Right lobe of liver (tissue), 6 donors: ENCODE data around the gene ZBTB7C. TPM values are rescaled to one million over a fixed set of nuclear protein-coding genes. Genes with fewer than 3 reads are reported as not detected.

ENCODE experiments used
- ATAC-seq, 4 donors: fragments of 200-7000 bp; cut with Tn5 transposase; one replicate each; pipeline ENCODE4 v1.9.1; 2020; ENCODE audit warnings: mild to moderate bottlenecking in 4 of 4, moderate library complexity in 4 of 4
- DNase-seq, 3 donors: peaks; one replicate each; pipeline ENCODE4 v3.0.0-alpha.2; 2020
- H3K27ac ChIP-seq, 3 donors: fragments of 200-600 bp; one replicate each; pipeline ENCODE4 v1.8.0; 2022
- H3K27me3 ChIP-seq, 2 donors: fragments of 200-600 bp; one replicate each; pipeline ENCODE4 v1.8.0; 2022
- H3K36me3 ChIP-seq, 4 donors: fragments of 200-600 bp; sonication (generic) in 1 of 4; one replicate each; pipeline versions ENCODE4 v1.5.1 to v1.8.0; 2017 to 2022; ENCODE audit warnings: control low read depth in 1 of 4
- H3K4me1 ChIP-seq, 4 donors: fragments of 200-600 bp; sonication (generic) in 1 of 4; one replicate each; pipeline versions ENCODE4 v1.5.1 to v1.8.0; 2017 to 2022; ENCODE audit warnings: control low read depth in 1 of 4
- H3K4me3 ChIP-seq, 3 donors: fragments of 200-600 bp; one replicate each; pipeline ENCODE4 v1.8.0; 2022
- H3K9me3 ChIP-seq, 4 donors: fragments of 200-600 bp; sonication (generic) in 1 of 4; one replicate each; pipeline versions ENCODE4 v1.5.1 to v1.8.0; 2017 to 2022; ENCODE audit warnings: control low read depth in 1 of 4
- CTCF ChIP-seq, 4 donors: fragments of 200-600 bp in 3 of 4; fragments of 450-650 bp in 1 of 4; IDR thresholded peaks; one replicate each; pipeline versions ENCODE4 v1.5.1 to v1.8.0; 2016 to 2022; ENCODE audit warnings: antibody characterized with exemption in 4 of 4, mild to moderate bottlenecking in 2 of 4
- POLR2A ChIP-seq: fragments of 450-650 bp; IDR thresholded peaks from one replicate; pipeline ENCODE4 v1.6.1; 2017; ENCODE audit warnings: antibody characterized with exemption, mild to moderate bottlenecking
- WGBS: methylation state at CpG from one replicate; pipeline ENCODE4 v1.1.6; 2018; ENCODE audit warnings: low coverage, low lambda C conversion rate; ENCODE audit not compliant: insufficient coverage; ENCODE audit errors: missing lambda C conversion rate; 5-methylcytosine and 5-hydroxymethylcytosine counted together
- intact Hi-C, 2 donors: fragments of 100-400 bp; cut with DNase I; formaldehyde crosslinking; loops; one replicate each; pipeline versions ENCODE4 v1.11.2 to v1.14.1; 2022
- total RNA-seq, 6 experiments: library from RNA; depleted of rRNA in 2 of 6; stranded (reverse); fragments of >200 nt in 2 of 6; fragmentation: NEBNext Ultra II Directional in 3 of 6; extraction: Animal tissue kit (Norgen Biotek cat#: 25700) in 3 of 6; gene quantifications; one replicate each; pipeline versions ENCODE4 v1.1.0 to v1.2.4, GENCODE V29; 2016 to 2023
- donor health status: DM: no; HTN: yes; CAD: no.
- donor health status: DM: no; HTN: no; CAD: no.
- donor health status: DM: no; HTN: no; CAD: no.
- donor health status: DM: no; HTN: yes; CAD: no.
- donor health status: DM: no; HTN: yes; CAD: no.

Gene ZBTB7C
- total RNA-seq, 6 experiments from 2014 or later = 1.1 to 1.7 (median 1.3) TPM

- 95% methylated on average over 3 of the region's 7 CpGs for WGBS
- H3K4me3 ChIP-seq = no peak overlapping the region
- H3K9me3 ChIP-seq = no peaks in the 10 kb centered on the region
- TF ChIP-seq CTCF (IDR thresholded peaks at IDR 0.05) (no peak), POLR2A (no peak)
- no peaks in the 10 kb centered on the region for H3K36me3 ChIP-seq
- no peaks in the 10 kb centered on the region for H3K27me3 ChIP-seq
- peak in 1 of 3 donors; percentile 33 for DNase-seq
- peaks cover 0 to 15% (median 1%) of the 10 kb centered on the region in 4 donors for H3K4me1 ChIP-seq
- H3K27ac ChIP-seq = no peak overlapping the region
- no peak for ATAC-seq
- intact Hi-C loops = no loop called here
Observed at GRCh38 chr18:48159816-48160215, 249.4 kb downstream of the ZBTB7C start.

GRCh38 chr18:48158721-48159120 is 250.5 kb downstream of the ZBTB7C start:
- Histone ChIP-seq H3K27me3 (no peaks in the 10 kb centered on the region), H3K27ac (no peak overlapping the region), H3K36me3 (no peaks in the 10 kb centered on the region), H3K4me3 (no peak overlapping the region), H3K4me1 (peaks cover 0 to 22% (median 7%) of the 10 kb centered on the region in 4 donors), H3K9me3 (no peaks in the 10 kb centered on the region)
- peak in 1 of 3 donors; percentile 21 for DNase-seq
- TF ChIP-seq POLR2A = no peak
- intact Hi-C loops = no loop called here
- ATAC-seq = no peak
- WGBS = 87% methylated on average over 5 of the region's 5 CpGs

- peak in 1 of 3 donors; percentile 23 for DNase-seq
Observed at GRCh38 chr18:48157956-48158355, 251.2 kb downstream of the ZBTB7C start.

GRCh38 chr18:48155856-48156255 is 253.3 kb downstream of the ZBTB7C start:
- intact Hi-C loops = no loop called here
- ATAC-seq (no peak), DNase-seq (peak in 1 of 3 donors; percentile 11)
- Histone ChIP-seq H3K27me3 (no peaks in the 10 kb centered on the region), H3K9me3 (no peaks in the 10 kb centered on the region), H3K4me1 (peaks cover 0 to 38% (median 13%) of the 10 kb centered on the region in 4 donors), H3K4me3 (no peak overlapping the region), H3K27ac (no peak overlapping the region), H3K36me3 (no peaks in the 10 kb centered on the region)
- TF ChIP-seq POLR2A (no peak), CTCF (IDR thresholded peaks at IDR 0.05) (no peak)
- 76% methylated on average over 4 of the region's 4 CpGs for WGBS

More at GRCh38 chr18:48157956-48158355, 251.2 kb downstream of the ZBTB7C start:
- H3K4me1 ChIP-seq = peaks cover 0 to 30% (median 11%) of the 10 kb centered on the region in 4 donors
- no peaks in the 10 kb centered on the region for H3K9me3 ChIP-seq
- TF ChIP-seq CTCF (IDR thresholded peaks at IDR 0.05) (no peak), POLR2A (no peak)
- H3K4me3 ChIP-seq = no peak overlapping the region
- no peaks in the 10 kb centered on the region for H3K27me3 ChIP-seq
- H3K27ac ChIP-seq = no peak overlapping the region
- intact Hi-C loops = no loop called here
- no peak for ATAC-seq
- 80% methylated on average over 1 of the region's 4 CpGs for WGBS
- no peaks in the 10 kb centered on the region for H3K36me3 ChIP-seq

- TF ChIP-seq POLR2A = no peak
- peak in 1 of 4 donors; percentile 11 for TF ChIP-seq CTCF (IDR thresholded peaks at IDR 0.05)
- ATAC-seq (no peak), DNase-seq (no peak)
- Histone ChIP-seq H3K27me3 (no peaks in the 10 kb centered on the region), H3K27ac (peak overlapping the region in 2 of 3 donors; percentile 45 to 88), H3K4me1 (peaks cover 0 to 38% (median 13%) of the 10 kb centered on the region in 4 donors), H3K9me3 (no peaks in the 10 kb centered on the region), H3K36me3 (no peaks in the 10 kb centered on the region), H3K4me3 (no peak overlapping the region)
- intact Hi-C loops = no loop called here
Observed at GRCh38 chr18:48154828-48155227, 254.4 kb downstream of the ZBTB7C start.
